ENCODE measurements around the gene SPIN1.
"Not testable (repeated sequence)": the region's sequence is repeated elsewhere in the genome, so short reads cannot be mapped to it uniquely, and the experiment has no call there.

SPIN1 gene

GRCh38 chr9:88388203-88388885 lies at the start of gene SPIN1:
SPIN1 (plus strand) TSS chr9:88388444; CDS start chr9:88426540, 38,096 bp downstream.
- DNase-seq = peak; percentile 87

- no peak for DNase-seq
Measured at GRCh38 chr9:88339317-88339716, 48.9 kb upstream of the SPIN1 start.

- no peak for DNase-seq
Measured at GRCh38 chr9:88342246-88342645, 46.0 kb upstream of the SPIN1 start.

- DNase-seq = no peak
Measured at GRCh38 chr9:88344013-88344412, 44.2 kb upstream of the SPIN1 start.

- not testable (repeated sequence) for DNase-seq
Measured at GRCh38 chr9:88350354-88350753, 37.9 kb upstream of the SPIN1 start.

GRCh38 chr9:88355166-88355565 lies 33.1 kb upstream of the SPIN1 start:
- DNase-seq = no peak

- DNase-seq = not testable (repeated sequence)
Measured at GRCh38 chr9:88357250-88357649, 31.0 kb upstream of the SPIN1 start.

- no peak for DNase-seq
Measured at GRCh38 chr9:88358723-88359122, 29.5 kb upstream of the SPIN1 start.

- DNase-seq = no peak
Measured at GRCh38 chr9:88359974-88360373, 28.3 kb upstream of the SPIN1 start.

- no peak for DNase-seq
Measured at GRCh38 chr9:88362681-88363080, 25.6 kb upstream of the SPIN1 start.

- DNase-seq = no peak
Measured at GRCh38 chr9:88363661-88364060, 24.6 kb upstream of the SPIN1 start.

- DNase-seq = no peak
Measured at GRCh38 chr9:88364706-88365105, 23.5 kb upstream of the SPIN1 start.

- DNase-seq = no peak
Measured at GRCh38 chr9:88370346-88370745, 17.9 kb upstream of the SPIN1 start.

- DNase-seq = no peak
Measured at GRCh38 chr9:88372103-88372654, 16.1 kb upstream of the SPIN1 start.

GRCh38 chr9:88373045-88373444 lies 15.2 kb upstream of the SPIN1 start:
- DNase-seq = no peak

- no peak for DNase-seq
Measured at GRCh38 chr9:88378317-88378716, 9.9 kb upstream of the SPIN1 start.

- no peak for DNase-seq
Measured at GRCh38 chr9:88379352-88379751, 8.9 kb upstream of the SPIN1 start.

GRCh38 chr9:88380118-88380517 lies 8.1 kb upstream of the SPIN1 start:
- no peak for DNase-seq

- not testable (repeated sequence) for DNase-seq
Measured at GRCh38 chr9:88381322-88381721, 6.9 kb upstream of the SPIN1 start.

- DNase-seq = no peak
Measured at GRCh38 chr9:88383176-88383575, 5.1 kb upstream of the SPIN1 start.

GRCh38 chr9:88386137-88386536 lies 2.1 kb upstream of the SPIN1 start:
- DNase-seq = not testable (repeated sequence)

- no peak for DNase-seq
Measured at GRCh38 chr9:88387036-88387551, 1.1 kb upstream of the SPIN1 start.

- peak; percentile 45 for DNase-seq
Measured at GRCh38 chr9:88387552-88388202, 567 bp upstream of the SPIN1 start.
